HG03565 (cell line): ENCODE measurements around the gene KANSL1.
"Not testable (repeated sequence)": the region's sequence is repeated elsewhere in the genome, so short reads cannot be mapped to it uniquely, and the experiment has no call there.

Source experiments
- ATAC-seq: cut with Tn5 transposase; IDR thresholded peaks from one replicate; pipeline ENCODE4 v1.9.1; 2021; ENCODE audit warnings: mild to moderate bottlenecking, moderate library complexity; ENCODE audit not compliant: unreplicated experiment

KANSL1 gene

GRCh38 chr17:46117850-46118696, 75.2 kb downstream of the KANSL1 start:
- no peak for ATAC-seq

DNA sequence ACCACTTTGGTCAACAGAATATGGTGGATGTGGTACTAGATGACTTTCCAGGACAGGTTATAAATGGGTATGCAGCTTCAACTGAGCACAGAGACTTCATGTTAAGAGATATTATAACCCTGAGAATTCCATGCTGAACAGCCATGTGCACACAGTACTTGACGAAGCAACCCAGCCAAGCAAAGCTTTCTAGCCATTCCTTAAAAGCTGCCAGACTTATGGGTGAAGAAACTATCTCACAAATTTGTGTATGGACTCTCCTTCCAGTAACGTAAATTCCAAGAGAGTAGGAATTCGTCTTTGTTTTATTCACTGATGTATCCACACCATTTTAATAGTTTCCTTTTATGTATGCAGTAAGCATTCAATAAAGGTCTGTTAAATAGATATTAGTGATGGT, 76.1 kb downstream of the KANSL1 start:
- ATAC-seq, result no peak

DNA sequence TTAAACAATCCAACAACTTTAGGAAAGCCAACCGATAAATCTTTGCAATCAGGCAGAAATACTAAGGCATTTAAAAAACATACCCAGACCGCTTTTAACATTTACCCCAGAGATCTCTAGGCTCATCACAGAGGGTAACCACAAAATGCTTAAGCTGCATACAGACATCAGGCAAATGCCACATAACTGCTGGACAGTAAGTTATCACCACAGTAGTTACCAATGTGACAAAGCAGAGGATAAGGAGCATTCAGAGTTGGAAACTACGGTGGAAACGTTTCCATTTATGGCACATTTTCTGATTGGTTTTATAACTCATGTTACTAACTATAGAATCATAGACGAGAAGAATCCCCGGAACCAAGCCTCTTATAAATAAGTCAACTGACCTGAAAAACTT, 77.5 kb downstream of the KANSL1 start:
- no peak for ATAC-seq

DNA sequence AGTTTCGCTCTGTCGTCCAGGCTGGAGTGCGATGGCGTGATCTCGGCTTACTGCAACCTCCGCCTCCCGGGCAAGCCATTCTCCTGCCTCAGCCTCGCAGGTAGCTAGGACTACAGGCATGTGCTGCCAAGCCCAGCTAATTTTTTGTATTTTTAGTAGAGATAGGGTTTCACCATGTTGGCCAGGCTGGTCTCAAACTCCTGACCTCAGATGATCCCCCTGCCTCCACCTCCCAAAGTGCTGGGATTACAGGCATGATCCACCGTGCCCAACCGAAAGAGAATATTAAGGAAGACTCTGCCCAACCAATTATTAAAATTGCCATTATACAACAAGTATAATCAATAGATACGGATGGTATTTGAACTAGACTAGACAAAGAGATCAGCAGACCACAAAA, 82.0 kb downstream of the KANSL1 start:
- ATAC-seq, result not testable (repeated sequence)

GRCh38 chr17:46110219-46110618, 83.0 kb downstream of the KANSL1 start:
- ATAC-seq, result no peak

DNA sequence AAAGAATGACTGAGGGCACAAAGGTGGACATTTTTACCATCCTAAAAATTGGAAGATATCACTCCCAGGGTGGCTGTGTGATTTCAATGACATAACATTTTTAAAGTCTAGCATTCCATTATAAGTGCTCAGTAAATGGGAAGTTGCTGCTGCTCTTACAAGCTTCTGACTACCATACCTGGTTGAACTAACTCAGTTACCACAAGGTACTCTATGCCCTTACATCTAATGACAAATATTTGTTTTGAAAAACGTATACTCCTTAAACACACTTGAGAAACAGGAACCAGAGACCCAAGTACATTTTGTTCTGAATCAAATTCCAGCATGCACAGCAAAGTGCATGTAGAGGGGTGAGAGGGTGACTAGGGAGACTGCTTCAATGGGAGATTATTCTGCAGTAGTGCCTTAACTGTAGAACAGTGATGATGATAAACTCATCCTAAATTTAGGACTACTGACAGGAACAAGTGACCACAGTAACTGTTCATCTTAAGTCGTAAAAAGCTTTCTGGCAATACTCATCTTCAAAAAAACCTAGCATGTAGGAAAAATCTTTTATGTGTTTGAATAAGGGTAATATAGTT, 83.5 kb downstream of the KANSL1 start:
- no peak for ATAC-seq

DNA sequence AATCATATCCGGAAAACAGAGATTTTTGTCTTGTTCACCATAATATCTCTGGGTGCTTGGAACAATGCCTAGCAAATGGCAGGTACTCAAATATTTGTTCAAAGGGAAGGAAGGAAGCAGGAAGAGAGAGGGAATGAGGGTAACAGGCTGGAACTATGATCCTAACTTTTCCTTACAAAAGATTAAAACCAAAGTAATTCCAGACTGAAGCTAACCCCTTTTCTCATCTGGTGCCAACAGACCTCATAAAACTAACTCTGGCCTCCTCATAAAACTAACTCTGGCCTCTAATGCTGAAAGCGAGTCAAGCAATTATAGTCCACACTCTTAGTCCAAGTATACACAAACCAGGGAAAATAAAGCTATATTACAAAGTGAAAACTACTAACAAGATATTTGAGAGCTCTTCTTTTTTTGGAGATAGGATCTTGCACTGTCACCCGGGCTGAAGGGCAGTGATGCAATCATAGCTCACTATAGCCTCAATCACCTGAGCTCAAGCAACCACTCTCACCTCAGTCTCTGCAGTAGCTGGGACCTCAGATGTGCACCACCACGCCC, 84.6 kb downstream of the KANSL1 start:
- no peak for ATAC-seq

DNA sequence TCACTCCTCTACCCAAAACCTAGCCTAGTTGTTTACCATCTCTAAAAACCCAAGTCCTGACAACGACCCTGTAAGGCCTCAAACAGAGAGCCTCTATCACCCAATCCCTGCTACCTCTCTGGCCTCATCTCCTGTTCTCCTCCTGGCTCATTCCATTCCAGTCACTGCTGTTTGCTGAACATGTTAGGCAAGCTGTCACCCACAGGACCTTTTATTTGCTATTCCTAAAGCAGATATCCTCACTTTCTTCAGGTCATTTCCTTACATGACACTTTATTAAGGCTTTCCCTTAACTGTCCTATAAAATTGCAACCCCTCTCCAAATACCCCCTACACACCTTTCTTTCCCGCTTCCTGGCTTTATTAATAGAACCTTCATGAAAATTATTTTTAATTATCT, 85.1 kb downstream of the KANSL1 start:
- no peak for ATAC-seq

- no peak for ATAC-seq
Observed at GRCh38 chr17:46106966-46107644, 86.1 kb downstream of the KANSL1 start.

GRCh38 chr17:46102806-46103205, 90.4 kb downstream of the KANSL1 start:
- not testable (repeated sequence) for ATAC-seq

DNA sequence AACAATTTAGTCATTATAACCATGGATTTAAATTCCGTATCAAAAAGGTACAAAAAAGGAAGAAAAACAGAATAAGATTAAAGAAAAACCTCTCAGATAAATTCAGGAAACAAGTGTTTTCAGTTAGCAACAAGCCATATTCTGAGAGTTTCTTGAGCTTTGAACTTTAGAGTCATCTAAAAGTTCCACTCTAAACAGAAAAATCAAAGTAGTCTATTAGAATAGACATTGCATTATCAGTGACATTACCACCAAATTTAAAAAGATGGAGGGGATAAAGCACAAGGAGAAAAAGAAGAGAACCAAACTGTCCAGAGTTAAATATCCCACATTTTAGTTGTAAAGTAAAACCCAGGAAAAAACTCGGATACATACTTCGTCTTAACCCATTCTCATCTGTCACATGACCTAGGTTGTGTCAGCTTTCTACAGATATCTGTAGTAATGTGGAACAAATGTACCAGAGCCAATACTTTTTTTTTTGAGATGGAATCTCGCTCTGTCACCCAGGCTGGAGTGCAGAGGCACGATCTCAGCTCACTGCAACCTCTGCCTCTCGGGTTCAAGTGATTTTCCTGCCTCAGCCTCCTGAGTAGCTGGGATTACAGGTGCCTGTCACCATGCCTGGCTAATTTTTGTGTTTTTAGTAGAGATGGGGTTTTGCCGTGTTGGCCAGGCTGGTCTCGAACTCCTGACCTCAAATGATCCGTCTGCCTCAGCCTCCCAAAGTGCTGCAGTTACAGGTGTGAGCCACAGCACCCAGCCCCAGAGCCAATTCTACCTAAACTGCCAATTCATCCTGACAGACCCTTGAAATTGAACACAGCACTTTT, 91.2 kb downstream of the KANSL1 start:
- ATAC-seq, result not testable (repeated sequence)

DNA sequence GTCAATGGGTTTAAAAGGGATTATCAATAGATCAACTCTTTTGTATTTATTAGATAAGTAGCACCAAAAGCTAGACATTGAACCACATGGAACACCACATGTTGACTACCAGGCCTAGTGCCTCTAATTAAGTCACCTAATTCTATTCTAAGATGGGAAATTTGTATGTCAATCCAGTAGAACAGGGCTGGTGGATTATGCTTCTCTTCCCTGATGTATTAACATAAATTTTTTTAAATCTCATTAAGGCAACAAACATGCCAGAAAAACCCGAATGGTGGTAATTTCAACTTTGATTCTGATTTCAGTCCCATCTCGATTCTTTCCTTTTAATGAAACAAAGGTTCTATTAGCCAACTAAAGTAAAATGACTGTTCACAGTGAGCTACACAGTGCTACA, 92.6 kb downstream of the KANSL1 start:
- no peak for ATAC-seq

DNA sequence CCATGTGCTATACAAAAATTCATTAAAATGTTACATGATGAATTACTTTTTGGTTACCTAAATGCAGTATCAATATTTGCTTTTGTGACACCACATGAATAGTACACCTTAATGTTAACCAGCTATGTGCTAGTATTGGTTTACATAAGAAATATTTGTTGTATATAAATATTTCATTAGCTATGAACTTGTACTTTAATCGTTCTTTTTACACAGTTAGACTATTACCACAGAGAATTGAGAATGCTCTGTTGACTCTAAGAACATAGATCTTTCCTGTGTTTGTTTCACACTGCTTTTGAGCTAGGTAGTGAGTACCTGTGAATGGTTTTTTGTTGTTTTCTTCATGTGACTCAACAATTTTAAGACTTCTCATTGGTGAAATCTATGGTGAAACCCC, 93.4 kb downstream of the KANSL1 start:
- ATAC-seq, result no peak

DNA sequence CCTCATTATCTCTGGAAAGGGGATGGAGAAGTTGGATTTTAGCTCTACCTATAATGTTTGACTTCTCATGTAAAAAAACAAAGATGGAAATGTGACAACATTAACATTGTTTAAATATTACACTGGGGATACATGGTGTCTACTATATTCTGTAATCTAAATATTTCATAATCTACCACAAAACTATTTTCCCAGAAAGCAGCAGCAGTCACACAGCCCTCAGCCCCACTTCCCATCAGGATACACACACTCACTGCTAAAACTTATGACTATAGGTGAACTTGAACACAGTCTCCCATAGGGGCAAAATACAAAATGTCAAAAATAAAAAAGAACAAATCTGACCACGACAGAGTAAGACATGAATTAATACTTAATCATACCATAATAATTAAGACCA, 95.7 kb downstream of the KANSL1 start:
- ATAC-seq, result no peak

DNA sequence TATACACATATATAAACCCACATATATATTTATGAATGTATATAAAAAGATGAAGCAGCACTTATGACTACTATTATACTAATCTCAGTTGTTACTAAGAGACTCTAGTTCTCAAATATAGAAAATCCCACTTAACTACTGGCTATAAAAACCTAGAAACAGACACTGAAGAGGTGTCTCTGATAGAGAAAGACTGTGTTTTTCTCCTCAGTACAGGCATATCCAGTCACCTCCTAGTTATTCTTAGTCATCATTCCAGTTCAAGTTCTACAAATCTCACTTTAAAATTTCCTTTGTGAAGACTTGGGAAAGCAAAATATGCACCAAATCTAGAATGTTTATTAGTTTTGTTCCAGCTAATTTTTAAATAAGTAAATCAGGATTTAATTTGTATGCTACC, 100.2 kb downstream of the KANSL1 start:
- no peak for ATAC-seq

DNA sequence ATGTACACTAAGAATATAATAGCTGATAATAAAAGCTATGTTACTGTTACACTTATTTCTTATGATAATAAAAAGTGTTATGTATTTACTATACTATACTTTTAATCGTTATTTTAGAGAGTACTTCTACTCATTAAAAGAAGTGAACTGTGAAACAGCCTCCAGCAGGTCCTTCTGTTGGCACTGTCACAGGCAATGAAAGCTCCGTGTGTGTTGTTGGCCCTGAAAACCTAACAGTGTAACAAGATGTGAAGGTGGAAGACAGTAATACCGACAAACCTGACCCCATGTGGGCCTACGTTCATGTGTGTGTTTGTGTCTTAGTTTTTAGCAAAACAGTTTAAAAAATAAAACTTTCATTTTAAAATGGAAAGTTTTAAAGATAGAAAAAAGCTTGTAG, 102.4 kb downstream of the KANSL1 start:
- no peak for ATAC-seq

GRCh38 chr17:46089389-46089965, 103.8 kb downstream of the KANSL1 start:
- ATAC-seq, result no peak

DNA sequence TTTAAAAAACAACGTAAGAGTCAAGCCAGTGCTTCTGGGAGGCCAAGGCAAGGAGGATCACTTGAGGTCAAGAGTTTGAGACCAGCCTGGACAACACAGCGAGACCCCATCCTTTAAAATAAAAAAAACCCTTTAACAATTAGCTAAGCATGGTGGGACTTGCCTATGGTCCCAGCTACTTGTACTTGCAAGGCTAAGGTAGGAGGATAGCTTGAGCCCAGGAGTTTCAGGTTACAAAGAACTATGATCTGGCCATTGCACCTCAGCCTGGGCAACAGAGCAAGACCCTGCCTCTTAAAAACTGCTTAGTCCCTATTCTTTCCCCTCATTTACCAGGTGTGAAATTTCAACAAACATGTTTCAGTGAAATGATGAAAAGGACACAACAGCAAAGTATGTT, 104.6 kb downstream of the KANSL1 start:
- no peak for ATAC-seq

- not testable (repeated sequence) for ATAC-seq
Observed at GRCh38 chr17:46087871-46088270, 105.4 kb downstream of the KANSL1 start.

DNA sequence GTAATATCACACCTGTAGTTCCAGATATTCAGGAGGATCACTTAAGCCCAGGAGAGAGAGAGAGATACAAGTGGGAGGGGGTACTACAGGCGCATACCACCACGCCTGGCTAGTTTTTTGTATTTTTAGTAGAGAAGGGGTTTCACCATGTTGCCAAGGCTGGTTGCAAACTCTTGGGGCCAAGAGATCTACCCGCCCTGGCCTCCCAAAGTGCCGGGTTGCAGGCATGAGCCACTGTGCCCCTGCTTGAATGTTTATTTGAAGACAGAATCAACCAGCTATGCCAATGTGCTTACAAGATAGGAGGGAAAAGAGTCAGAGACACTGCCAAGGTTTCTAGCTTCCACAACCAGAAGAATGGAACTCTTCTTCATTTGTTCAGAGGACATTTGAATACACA, 106.4 kb downstream of the KANSL1 start:
- ATAC-seq, result no peak
